Measurements from ENCODE around the gene TLN1.

- TF ChIP-seq, protein P1, sequence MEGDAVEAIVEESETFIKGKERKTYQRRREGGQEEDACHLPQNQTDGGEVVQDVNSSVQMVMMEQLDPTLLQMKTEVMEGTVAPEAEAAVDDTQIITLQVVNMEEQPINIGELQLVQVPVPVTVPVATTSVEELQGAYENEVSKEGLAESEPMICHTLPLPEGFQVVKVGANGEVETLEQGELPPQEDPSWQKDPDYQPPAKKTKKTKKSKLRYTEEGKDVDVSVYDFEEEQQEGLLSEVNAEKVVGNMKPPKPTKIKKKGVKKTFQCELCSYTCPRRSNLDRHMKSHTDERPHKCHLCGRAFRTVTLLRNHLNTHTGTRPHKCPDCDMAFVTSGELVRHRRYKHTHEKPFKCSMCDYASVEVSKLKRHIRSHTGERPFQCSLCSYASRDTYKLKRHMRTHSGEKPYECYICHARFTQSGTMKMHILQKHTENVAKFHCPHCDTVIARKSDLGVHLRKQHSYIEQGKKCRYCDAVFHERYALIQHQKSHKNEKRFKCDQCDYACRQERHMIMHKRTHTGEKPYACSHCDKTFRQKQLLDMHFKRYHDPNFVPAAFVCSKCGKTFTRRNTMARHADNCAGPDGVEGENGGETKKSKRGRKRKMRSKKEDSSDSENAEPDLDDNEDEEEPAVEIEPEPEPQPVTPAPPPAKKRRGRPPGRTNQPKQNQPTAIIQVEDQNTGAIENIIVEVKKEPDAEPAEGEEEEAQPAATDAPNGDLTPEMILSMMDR (IDR thresholded peaks at IDR 0.05; ENCODE audit: control extremely low read depth in 1 of 3, insufficient read depth in 1 of 3, low read depth in 1 of 3, low read length in 3 of 3): peak; percentile 41 to 72 (median 50)
- TF ChIP-seq POLR2AphosphoS5 (IDR thresholded peaks at IDR 0.05; ENCODE audit: low read depth, low read length): no peak
- TF ChIP-seq NANOG (IDR thresholded peaks at IDR 0.05; ENCODE audit: insufficient read depth, low read depth, low read length, poor library complexity, severe bottlenecking): no peak
- TF ChIP-seq, protein P2, sequence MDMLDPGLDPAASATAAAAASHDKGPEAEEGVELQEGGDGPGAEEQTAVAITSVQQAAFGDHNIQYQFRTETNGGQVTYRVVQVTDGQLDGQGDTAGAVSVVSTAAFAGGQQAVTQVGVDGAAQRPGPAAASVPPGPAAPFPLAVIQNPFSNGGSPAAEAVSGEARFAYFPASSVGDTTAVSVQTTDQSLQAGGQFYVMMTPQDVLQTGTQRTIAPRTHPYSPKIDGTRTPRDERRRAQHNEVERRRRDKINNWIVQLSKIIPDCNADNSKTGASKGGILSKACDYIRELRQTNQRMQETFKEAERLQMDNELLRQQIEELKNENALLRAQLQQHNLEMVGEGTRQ (IDR thresholded peaks at IDR 0.05; ENCODE audit: low read length): no peak
- TF ChIP-seq EZH2 (IDR thresholded peaks at IDR 0.05; ENCODE audit: low read depth, low read length, severe bottlenecking): no peak
- TF ChIP-seq TCF12 (IDR thresholded peaks at IDR 0.05; ENCODE audit: low read depth, low read length): no peak
- TF ChIP-seq SIN3A (conservative IDR thresholded peaks at IDR 0.05 in 1 of 2, IDR thresholded peaks at IDR 0.05 in 1 of 2; ENCODE audit: low read depth in 1 of 2, low read length in 2 of 2): no peak
- TF ChIP-seq CHD1 (IDR thresholded peaks at IDR 0.05; ENCODE audit: low read depth, low read length): no peak
- no peak for TF ChIP-seq JUN (IDR thresholded peaks at IDR 0.05; ENCODE audit: low read depth, low read length)
- no peak for TF ChIP-seq EP300 (IDR thresholded peaks at IDR 0.05; ENCODE audit: borderline replicate concordance in 1 of 2, low read depth in 2 of 2, low read length in 2 of 2)
- TF ChIP-seq CTBP2 (IDR thresholded peaks at IDR 0.05; ENCODE audit: borderline replicate concordance, insufficient read depth, insufficient read length, low read length): no peak
- no peak for TF ChIP-seq CBX8 (IDR thresholded peaks at IDR 0.05; ENCODE audit: borderline replicate concordance, low read depth, low read length)
- no peak for TF ChIP-seq RXRA (IDR thresholded peaks at IDR 0.05; ENCODE audit: insufficient read depth, low read depth, low read length)
- no peak; a peak in 1 of 3 replicates for TF ChIP-seq POLR2A (IDR thresholded peaks at IDR 0.05; ENCODE audit: control extremely low read depth in 1 of 2, low read depth in 2 of 2, low read length in 2 of 2)
Measured at GRCh38 chr9:35729700-35730485, 2.1 kb downstream of the TLN1 start.
